ENCODE results near the gene ENHO.
"Not testable (repeated sequence)": the region's sequence is repeated elsewhere in the genome, so short reads cannot be mapped to it uniquely, and the experiment has no call there.

The ENHO gene

DNA sequence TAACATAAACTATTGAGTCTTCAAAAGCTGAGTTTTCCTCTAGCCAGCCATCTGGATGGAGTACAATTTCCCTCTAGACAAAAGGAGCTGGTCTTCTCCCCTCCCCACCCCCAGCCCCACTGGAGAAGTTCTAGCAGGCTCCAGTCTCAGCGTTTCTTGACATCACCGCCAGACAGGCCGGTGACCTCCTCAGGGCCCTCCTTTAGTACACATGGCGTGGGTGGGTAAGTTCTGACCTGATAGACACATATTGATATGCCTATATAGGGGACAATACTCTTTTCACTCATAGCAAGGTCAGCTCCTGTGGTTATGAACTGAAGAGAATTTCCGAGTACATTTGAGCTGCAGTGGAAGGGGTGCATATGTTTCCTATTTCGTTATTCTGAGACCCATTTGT is 37.0 kb downstream of the ENHO start:
- H3K4me3 ChIP-seq (replicated peaks; ENCODE audit: insufficient read depth, low read length): no peak overlapping the region
- no peak for DNase-seq (ENCODE audit: low read depth in 1 of 2, low spot score in 1 of 2)
- TF ChIP-seq, protein P1, sequence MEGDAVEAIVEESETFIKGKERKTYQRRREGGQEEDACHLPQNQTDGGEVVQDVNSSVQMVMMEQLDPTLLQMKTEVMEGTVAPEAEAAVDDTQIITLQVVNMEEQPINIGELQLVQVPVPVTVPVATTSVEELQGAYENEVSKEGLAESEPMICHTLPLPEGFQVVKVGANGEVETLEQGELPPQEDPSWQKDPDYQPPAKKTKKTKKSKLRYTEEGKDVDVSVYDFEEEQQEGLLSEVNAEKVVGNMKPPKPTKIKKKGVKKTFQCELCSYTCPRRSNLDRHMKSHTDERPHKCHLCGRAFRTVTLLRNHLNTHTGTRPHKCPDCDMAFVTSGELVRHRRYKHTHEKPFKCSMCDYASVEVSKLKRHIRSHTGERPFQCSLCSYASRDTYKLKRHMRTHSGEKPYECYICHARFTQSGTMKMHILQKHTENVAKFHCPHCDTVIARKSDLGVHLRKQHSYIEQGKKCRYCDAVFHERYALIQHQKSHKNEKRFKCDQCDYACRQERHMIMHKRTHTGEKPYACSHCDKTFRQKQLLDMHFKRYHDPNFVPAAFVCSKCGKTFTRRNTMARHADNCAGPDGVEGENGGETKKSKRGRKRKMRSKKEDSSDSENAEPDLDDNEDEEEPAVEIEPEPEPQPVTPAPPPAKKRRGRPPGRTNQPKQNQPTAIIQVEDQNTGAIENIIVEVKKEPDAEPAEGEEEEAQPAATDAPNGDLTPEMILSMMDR (IDR thresholded peaks at IDR 0.05; ENCODE audit: insufficient read depth, low read length): no peak
- TF ChIP-seq SPI1 (IDR thresholded peaks at IDR 0.05; ENCODE audit: borderline replicate concordance, low read depth) (no peak), REST (IDR thresholded peaks at IDR 0.05; ENCODE audit: insufficient replicate concordance, low read depth) (no peak)
- no peak overlapping the region for H3K27ac ChIP-seq (replicated peaks)
- peaks cover 25% of the 10 kb centered on the region for H3K27me3 ChIP-seq (ENCODE audit: insufficient read depth, poor library complexity, severe bottlenecking)

DNA sequence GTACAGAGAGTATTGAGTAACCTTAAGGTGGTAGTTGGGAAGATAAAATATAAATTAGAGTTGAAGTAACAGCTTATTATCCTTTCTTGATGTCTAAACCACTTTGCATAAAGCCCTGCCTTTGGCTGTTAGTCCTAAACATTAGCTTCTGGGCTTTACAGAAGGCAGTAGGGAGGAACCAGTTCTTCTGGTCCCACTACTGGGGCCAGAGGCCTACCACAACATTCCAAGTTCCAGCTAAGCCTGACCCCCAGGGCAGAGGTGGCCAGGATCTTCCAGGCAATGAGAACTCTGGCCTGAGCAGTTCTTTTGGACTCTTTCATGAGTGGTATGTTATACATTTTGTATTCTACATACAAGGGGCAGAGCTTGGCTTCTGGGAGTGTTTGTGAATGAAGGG is 38.1 kb downstream of the ENHO start:
- DNase-seq (ENCODE audit: low read depth in 1 of 2, low spot score in 1 of 2): no peak
- H3K4me3 ChIP-seq (replicated peaks; ENCODE audit: insufficient read depth, low read length): no peak overlapping the region
- H3K27me3 ChIP-seq (ENCODE audit: insufficient read depth, poor library complexity, severe bottlenecking): peaks cover 25% of the 10 kb centered on the region
- no peak overlapping the region for H3K27ac ChIP-seq (replicated peaks)
- no peak for TF ChIP-seq GABPA (IDR thresholded peaks at IDR 0.05; ENCODE audit: low read depth)
- TF ChIP-seq, protein P1 (IDR thresholded peaks at IDR 0.05; ENCODE audit: insufficient read depth, low read length): no peak
- no peak for TF ChIP-seq REST (IDR thresholded peaks at IDR 0.05; ENCODE audit: insufficient replicate concordance, low read depth)
- no peak for TF ChIP-seq SPI1 (IDR thresholded peaks at IDR 0.05; ENCODE audit: borderline replicate concordance, low read depth)
- TF ChIP-seq POLR2AphosphoS5 (IDR thresholded peaks at IDR 0.05; ENCODE audit: low read depth): no peak

DNA sequence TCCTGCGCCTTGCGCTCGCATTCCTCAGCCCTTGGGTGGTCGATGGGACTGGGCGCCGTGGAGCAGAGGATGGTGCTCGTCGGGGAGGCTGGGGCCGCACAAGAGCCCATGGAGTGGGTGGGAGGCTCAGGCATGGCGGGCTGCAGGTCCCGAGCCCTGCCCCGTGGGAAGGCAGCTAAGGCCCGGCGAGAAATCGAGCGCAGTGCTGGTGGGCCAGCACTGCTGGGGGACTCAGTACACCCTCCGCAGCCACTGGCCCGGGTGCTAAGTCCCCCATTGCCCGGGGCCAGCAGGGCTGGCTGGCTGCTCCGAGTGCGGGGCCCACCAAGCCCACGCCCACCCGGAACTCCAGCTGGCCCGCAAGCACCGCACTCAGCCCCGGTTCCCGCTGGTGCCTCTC is 40.0 kb downstream of the ENHO start:
- not testable (repeated sequence) for H3K4me3 ChIP-seq (replicated peaks; ENCODE audit: insufficient read depth, low read length); H3K27ac ChIP-seq (replicated peaks); DNase-seq (ENCODE audit: low read depth in 1 of 2, low spot score in 1 of 2)
- H3K27me3 ChIP-seq (ENCODE audit: insufficient read depth, poor library complexity, severe bottlenecking): peaks cover 17% of the 10 kb centered on the region

DNA sequence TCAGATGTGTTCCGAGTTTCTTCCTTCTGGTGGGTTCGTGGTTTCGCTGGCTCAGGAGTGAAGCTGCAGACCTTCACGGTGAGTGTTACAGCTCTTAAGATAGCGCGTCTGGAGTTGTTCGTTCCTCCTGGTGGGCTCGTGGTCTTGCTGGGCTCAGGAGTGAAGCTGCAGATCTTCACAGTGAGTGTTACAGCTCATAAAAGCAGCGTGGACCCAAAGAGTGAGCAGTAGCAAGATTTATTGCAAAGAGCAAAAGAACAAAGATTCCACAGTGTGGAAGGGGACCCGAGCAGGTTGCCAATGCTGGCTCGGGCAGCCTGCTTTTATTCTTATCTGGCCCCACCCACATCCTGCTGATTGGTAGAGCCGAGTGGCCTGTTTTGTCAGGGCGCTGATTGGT is 41.2 kb downstream of the ENHO start:
- not testable (repeated sequence) for H3K27ac ChIP-seq (replicated peaks); DNase-seq (ENCODE audit: low read depth in 1 of 2, low spot score in 1 of 2); H3K4me3 ChIP-seq (replicated peaks; ENCODE audit: insufficient read depth, low read length)
- peaks cover 11% of the 10 kb centered on the region for H3K27me3 ChIP-seq (ENCODE audit: insufficient read depth, poor library complexity, severe bottlenecking)

- TF ChIP-seq POLR2AphosphoS5 (IDR thresholded peaks at IDR 0.05; ENCODE audit: low read depth) (no peak), GABPA (IDR thresholded peaks at IDR 0.05; ENCODE audit: low read depth) (no peak), REST (IDR thresholded peaks at IDR 0.05; ENCODE audit: insufficient replicate concordance, low read depth) (no peak), SPI1 (IDR thresholded peaks at IDR 0.05; ENCODE audit: borderline replicate concordance, low read depth) (no peak)
- TF ChIP-seq, protein P1 (IDR thresholded peaks at IDR 0.05; ENCODE audit: insufficient read depth, low read length): no peak
- H3K27me3 ChIP-seq (ENCODE audit: insufficient read depth, poor library complexity, severe bottlenecking): peaks cover 4% of the 10 kb centered on the region
- DNase-seq (ENCODE audit: low read depth in 1 of 2, low spot score in 1 of 2): no peak
- no peak overlapping the region for H3K4me3 ChIP-seq (replicated peaks; ENCODE audit: insufficient read depth, low read length)
- no peak overlapping the region for H3K27ac ChIP-seq (replicated peaks)
These were observed 43.3 kb downstream of the ENHO start for GRCh38 chr9:34479431-34479866.
